ENCODE data around the gene RGS9.

GRCh38 chr17:65222214-65222738 is 85.1 kb downstream of the RGS9 start:
- TF ChIP-seq CTCF (conservative IDR thresholded peaks at IDR 0.05; ENCODE audit: low read depth in 2 of 2): no peak
- TF ChIP-seq EZH2 (IDR thresholded peaks at IDR 0.05; ENCODE audit: low read depth, unreplicated experiment): no peak
- TF ChIP-seq POLR2AphosphoS5 (IDR thresholded peaks at IDR 0.05; ENCODE audit: low read depth): no peak
